ENCODE data around the gene ANGPTL7. TPM values are rescaled to one million over a fixed set of nuclear protein-coding genes. Genes with fewer than 3 reads are reported as not detected.

ANGPTL7 gene
- total RNA-seq: 1 to 10 TPM in 1 of 4 donors, under 1 TPM in 2, not detected in 1; 0.82 to 1.9 (median 0.88) TPM

DNA sequence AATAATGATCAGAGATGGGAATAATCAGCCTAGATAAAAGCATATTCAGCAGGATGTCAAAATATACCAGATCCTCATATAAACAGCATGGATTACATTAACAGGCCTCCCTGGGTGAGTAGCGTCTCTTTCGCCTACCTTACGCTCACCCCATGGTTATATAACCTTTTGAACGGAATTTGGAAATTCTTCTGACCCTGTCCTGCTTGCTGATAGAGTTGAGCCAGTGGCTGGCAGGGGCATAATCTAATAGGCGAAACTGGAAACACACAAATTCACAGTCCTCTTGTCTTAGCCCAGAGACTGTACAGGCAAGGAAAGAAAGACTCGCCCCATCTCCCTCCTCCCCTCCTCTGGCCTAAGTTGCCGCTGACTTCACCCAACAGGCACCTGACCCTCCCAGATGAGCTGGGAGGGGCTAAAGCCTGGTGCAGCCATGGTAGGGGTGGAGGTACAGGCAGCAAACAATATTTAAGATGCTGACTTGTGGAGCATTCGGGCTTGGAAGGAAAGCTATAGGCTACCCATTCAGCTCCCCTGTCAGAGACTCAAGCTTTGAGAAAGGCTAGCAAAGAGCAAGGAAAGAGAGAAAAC lies at the start of gene ANGPTL7:
ANGPTL7 (plus strand) TSS at position 498 of the 594 bp plus-strand sequence. CDS start 225 bp downstream, outside the sequence.
- DNase-seq: no peak
- Histone ChIP-seq H3K9me3 (no peaks in the 10 kb centered on the region), H3K4me3 (no peak within 1 kb of the TSS), H3K4me1 (no peaks in the 10 kb centered on the region), H3K36me3 (no peaks in the 10 kb centered on the region), H3K27me3 (no peaks in the 10 kb centered on the region), H3K27ac (no peak within 1 kb of the TSS)
- intact Hi-C loops (cut with DNase I; ENCODE audit: low total_unique reads): no loop called here
- TF ChIP-seq CTCF (IDR thresholded peaks at IDR 0.05) (no peak), POLR2A (IDR thresholded peaks at IDR 0.05) (no peak)

DNA sequence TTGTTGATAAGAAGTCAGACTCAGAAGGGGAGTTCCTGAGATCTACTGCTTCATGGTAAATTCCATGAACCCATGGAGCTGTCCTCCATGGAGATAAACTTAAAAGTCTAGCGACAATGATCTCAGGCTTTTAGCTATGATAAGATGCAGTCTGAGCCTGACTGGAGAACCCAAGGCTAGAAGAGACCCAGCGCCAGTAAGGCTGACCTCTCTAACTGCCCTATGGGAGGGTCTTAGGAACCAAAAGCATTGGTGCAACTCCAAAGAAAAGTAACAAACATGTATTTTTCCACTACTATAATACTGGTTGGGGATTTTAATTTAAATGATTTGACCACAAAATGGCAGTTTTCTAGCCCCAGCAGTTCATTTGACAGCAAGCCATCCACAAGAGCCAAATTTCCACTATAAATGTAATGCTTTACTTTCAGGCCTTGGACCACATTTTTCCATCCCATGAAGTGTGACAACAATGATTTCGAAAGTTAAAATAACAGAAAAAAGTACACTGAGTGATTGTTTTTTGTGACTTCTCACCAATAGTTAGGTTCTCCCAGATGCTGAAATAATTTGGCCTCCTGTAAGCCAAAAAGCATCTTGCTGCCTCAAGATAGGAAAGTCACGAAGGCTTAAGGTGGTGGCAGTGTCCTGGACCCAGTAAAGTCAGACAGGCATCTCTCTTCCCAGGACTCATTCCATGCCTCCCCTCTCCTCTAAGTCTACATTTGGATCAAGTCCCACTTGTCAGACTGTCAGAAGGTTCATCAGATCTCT lies 46.4 kb upstream of the ANGPTL7 start:
- no peak for DNase-seq
- Histone ChIP-seq H3K4me3 (no peak overlapping the region), H3K36me3 (no peaks in the 10 kb centered on the region), H3K9me3 (no peaks in the 10 kb centered on the region), H3K27me3 (no peaks in the 10 kb centered on the region), H3K4me1 (no peaks in the 10 kb centered on the region), H3K27ac (no peak overlapping the region)
- intact Hi-C loops (cut with DNase I; ENCODE audit: low total_unique reads): no loop called here
- TF ChIP-seq POLR2A (IDR thresholded peaks at IDR 0.05): no peak
- TF ChIP-seq CTCF (IDR thresholded peaks at IDR 0.05): no peak

DNA sequence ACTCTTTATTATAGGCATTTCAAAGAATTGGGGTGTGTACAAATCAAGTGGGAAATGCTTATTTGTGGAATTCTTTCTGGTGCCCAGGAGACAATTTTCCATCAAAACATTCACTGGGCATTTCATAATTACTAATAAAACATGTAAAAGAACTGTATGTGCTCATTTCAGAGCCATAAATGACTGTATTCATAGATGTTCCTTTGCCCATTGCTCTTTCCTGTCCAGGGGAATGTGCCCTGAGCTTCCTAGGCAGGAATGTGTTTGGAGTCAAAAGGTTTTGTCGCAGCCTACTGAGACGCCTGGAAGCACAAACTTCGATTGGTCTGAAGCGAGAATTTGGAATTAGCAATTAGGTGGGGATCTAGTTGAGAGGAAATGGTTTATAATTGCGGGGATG lies 45.8 kb upstream of the ANGPTL7 start:
- intact Hi-C loops (cut with DNase I; ENCODE audit: low total_unique reads): no loop called here
- Histone ChIP-seq H3K36me3 (no peaks in the 10 kb centered on the region), H3K4me1 (no peaks in the 10 kb centered on the region), H3K9me3 (no peaks in the 10 kb centered on the region), H3K27ac (no peak overlapping the region), H3K27me3 (no peaks in the 10 kb centered on the region), H3K4me3 (no peak overlapping the region)
- no peak for DNase-seq
- TF ChIP-seq POLR2A (IDR thresholded peaks at IDR 0.05) (no peak), CTCF (IDR thresholded peaks at IDR 0.05) (no peak)

DNA sequence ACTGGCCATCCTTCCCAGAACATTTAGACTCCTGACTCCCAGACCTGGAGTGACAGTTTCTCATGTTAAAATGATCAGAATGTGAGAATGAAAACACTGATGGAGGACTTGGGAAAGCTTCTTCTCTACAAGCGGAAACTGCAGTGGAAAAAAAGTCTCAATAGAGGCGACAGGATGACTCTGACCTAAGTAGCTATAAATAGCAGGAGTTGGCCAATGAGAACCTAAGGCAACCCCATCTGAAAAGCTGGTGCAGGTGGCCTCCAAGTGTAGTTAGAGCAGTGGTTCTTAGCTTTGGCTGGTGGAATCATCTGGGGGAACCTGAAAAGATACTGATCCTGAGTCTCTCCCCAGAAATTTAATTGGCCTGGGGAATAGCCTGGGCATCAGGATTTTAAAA lies 45.2 kb upstream of the ANGPTL7 start:
- Histone ChIP-seq H3K4me1 (no peaks in the 10 kb centered on the region), H3K9me3 (no peaks in the 10 kb centered on the region), H3K36me3 (no peaks in the 10 kb centered on the region), H3K4me3 (no peak overlapping the region), H3K27ac (no peak overlapping the region), H3K27me3 (no peaks in the 10 kb centered on the region)
- intact Hi-C loops (cut with DNase I; ENCODE audit: low total_unique reads): no loop called here
- TF ChIP-seq POLR2A (IDR thresholded peaks at IDR 0.05) (no peak), CTCF (IDR thresholded peaks at IDR 0.05) (no peak)
- DNase-seq: no peak

DNA sequence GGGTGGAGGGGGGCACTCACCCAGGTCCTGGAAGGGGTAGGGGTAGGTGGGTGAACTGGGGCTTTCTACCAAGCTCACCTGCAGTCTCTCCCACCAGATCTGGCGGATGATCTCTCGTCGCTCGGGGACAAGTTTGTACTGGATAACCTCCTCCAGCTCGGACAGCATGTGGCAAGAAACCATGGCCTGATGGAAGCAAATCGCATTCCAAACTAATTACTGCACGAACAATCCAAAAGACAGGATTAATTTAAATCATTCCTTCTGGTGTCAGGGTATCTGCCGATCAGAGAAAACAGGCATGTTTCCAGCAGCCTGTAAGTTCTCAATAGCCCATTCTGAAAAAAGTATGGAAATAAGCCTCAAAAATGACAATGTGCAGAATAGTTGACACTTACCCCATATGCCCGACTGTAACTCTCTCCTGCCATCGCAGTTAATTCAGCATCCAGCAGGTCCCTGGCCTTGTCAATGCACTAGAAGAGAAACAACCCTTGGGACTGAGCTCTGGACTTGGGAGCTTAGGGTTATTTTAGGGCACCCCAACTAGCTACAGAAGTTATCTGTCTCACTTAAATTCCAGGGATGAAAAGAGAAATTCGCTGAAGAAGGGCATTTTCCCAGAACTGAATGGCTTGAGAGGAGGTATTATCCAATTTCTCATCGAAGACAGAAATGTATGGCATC lies 44.4 kb upstream of the ANGPTL7 start:
- DNase-seq: no peak
- Histone ChIP-seq H3K36me3 (no peaks in the 10 kb centered on the region), H3K27me3 (no peaks in the 10 kb centered on the region), H3K4me3 (no peak overlapping the region), H3K4me1 (no peaks in the 10 kb centered on the region), H3K27ac (no peak overlapping the region), H3K9me3 (no peaks in the 10 kb centered on the region)
- intact Hi-C loops (cut with DNase I; ENCODE audit: low total_unique reads): no loop called here
- no peak for TF ChIP-seq CTCF (IDR thresholded peaks at IDR 0.05)
- TF ChIP-seq POLR2A (IDR thresholded peaks at IDR 0.05): no peak
